Endothelial cell of umbilical vein (primary cell): ENCODE data around the gene CTNS. TPM values are rescaled to one million over a fixed set of nuclear protein-coding genes. Genes with fewer than 3 reads are reported as not detected.

ENCODE experiments used
- BruUV-seq: library from RNA; stranded (reverse); fragments of 400-500 nt; replicated peaks from 2 replicates; lab custom pipeline; 2021; lab: Mats Ljungman, UMichigan
- CTCF ChIA-PET: fragments of 300-600, 350-600 bp; sonication (Branson Sonifier 250); formaldehyde crosslinking; loops from one replicate; lab custom pipeline; 2021; ENCODE audit warnings: antibody characterized with exemption, inconsistent platforms; lab: Charles Lee
- POLR2A ChIA-PET: fragments of 300-600, 350-600 bp; sonication (Branson Sonifier 250); formaldehyde crosslinking; loops from one replicate; lab custom pipeline; 2021; ENCODE audit warnings: antibody characterized with exemption, inconsistent platforms; lab: Charles Lee
- DNase-seq: peaks from one replicate; pipeline ENCODE4 v3.0.0-alpha.2; 2011; ENCODE audit warnings: low read depth, low spot score
- FAIRE-seq: peaks from 2 replicates; lab custom pipeline; 2011; peaks lifted over from hg19 to GRCh38; lab: Jason Lieb, UNC
- H2AFZ ChIP-seq: 2 replicates; pipeline ENCODE4 v1.6.0; 2012; ENCODE audit warnings: low read depth, low read length, control low read depth, inconsistent platforms
- H3K27ac ChIP-seq: 2 replicates; pipeline ENCODE4 v1.5.1; 2011; ENCODE audit warnings: low read depth, mild to moderate bottlenecking, control low read depth, low read length, moderate library complexity; ENCODE audit not compliant: insufficient read depth
- H3K27me3 ChIP-seq, 2 experiments: 2 replicates each; pipeline versions ENCODE4 v1.6.0 to v1.6.1; 2011; ENCODE audit warnings: low read length in 2 of 2, mixed read lengths in 1 of 2; ENCODE audit not compliant: control insufficient read depth in 2 of 2, insufficient read depth in 2 of 2
- H3K36me3 ChIP-seq, 2 experiments: 2 replicates in 1 of 2; 3 replicates in 1 of 2; pipeline ENCODE4 v1.5.1; 2011; ENCODE audit warnings: low read length in 2 of 2, mild to moderate bottlenecking in 1 of 2, moderate library complexity in 1 of 2; ENCODE audit not compliant: control insufficient read depth in 2 of 2, insufficient read depth in 2 of 2; ENCODE audit errors: extremely low read depth in 1 of 2
- H3K4me1 ChIP-seq: 3 replicates; pipeline ENCODE4 v1.5.1; 2011; ENCODE audit warnings: mild to moderate bottlenecking, low read length; ENCODE audit not compliant: control insufficient read depth, insufficient read depth; ENCODE audit errors: extremely low read depth
- H3K4me2 ChIP-seq: 2 replicates; pipeline ENCODE4 v1.6.1; 2011; ENCODE audit warnings: low read length, control low read depth, mixed read lengths; ENCODE audit not compliant: insufficient read depth
- H3K4me3 ChIP-seq, 3 experiments: fragments of 200-600 bp in 1 of 3; sonication (generic), shearing (Covaris generic) in 1 of 3; replicated peaks in 1 of 3; 2 replicates each; pipeline ENCODE4 v1.5.1; 2011 to 2016; ENCODE audit warnings: control low read depth in 3 of 3, low read length in 3 of 3, mild to moderate bottlenecking in 2 of 3, inconsistent platforms in 1 of 3, low read depth in 1 of 3, moderate library complexity in 1 of 3; ENCODE audit not compliant: insufficient read depth in 1 of 3
- H3K79me2 ChIP-seq: 2 replicates; pipeline ENCODE4 v1.6.0; 2012; ENCODE audit warnings: low read length, inconsistent platforms; ENCODE audit not compliant: control insufficient read depth, insufficient read depth
- H3K9ac ChIP-seq: replicated peaks from 2 replicates; pipeline ENCODE3; 2011; ENCODE audit warnings: low read length, control low read depth; ENCODE audit not compliant: insufficient read depth; ENCODE audit errors: extremely low read depth
- H3K9me1 ChIP-seq: replicated peaks from 3 replicates; pipeline ENCODE4 v1.6.0; 2011; ENCODE audit warnings: mild to moderate bottlenecking, low read length; ENCODE audit not compliant: control insufficient read depth, insufficient read depth; ENCODE audit errors: extremely low read depth
- H3K9me3 ChIP-seq: replicated peaks from 2 replicates; pipeline ENCODE4 v1.5.1; 2012; ENCODE audit warnings: low read length, inconsistent platforms; ENCODE audit not compliant: control insufficient read depth, insufficient read depth
- H4K20me1 ChIP-seq: replicated peaks from 2 replicates; pipeline ENCODE3; 2011; ENCODE audit warnings: mild to moderate bottlenecking, low read length; ENCODE audit not compliant: control insufficient read depth, insufficient read depth; ENCODE audit errors: extremely low read depth
- EZH2 ChIP-seq: IDR thresholded peaks from 2 replicates; pipeline ENCODE4 v1.6.1; 2012; ENCODE audit warnings: borderline replicate concordance, low read depth, mild to moderate bottlenecking, moderate library complexity, low read length, inconsistent platforms; ENCODE audit not compliant: severe bottlenecking
- FOS ChIP-seq: IDR thresholded peaks from 2 replicates; pipeline ENCODE4 v1.6.1; 2011; ENCODE audit warnings: mild to moderate bottlenecking, low read length, moderate library complexity, borderline replicate concordance; ENCODE audit not compliant: insufficient read depth
- GATA2 ChIP-seq: IDR thresholded peaks from 2 replicates; pipeline ENCODE4 v1.7.0; 2011; ENCODE audit warnings: low read depth, mild to moderate bottlenecking, moderate library complexity, mixed read lengths, low read length; ENCODE audit not compliant: insufficient read length, insufficient read depth
- JUN ChIP-seq: IDR thresholded peaks from 2 replicates; pipeline ENCODE4 v1.6.1; 2011; ENCODE audit warnings: borderline replicate concordance, low read depth; ENCODE audit not compliant: insufficient read length, insufficient read depth
- MYC ChIP-seq: IDR thresholded peaks from one replicate; pipeline ENCODE4 v1.6.1; 2011; ENCODE audit warnings: mild to moderate bottlenecking, low read depth, low read length
- POLR2A ChIP-seq: IDR thresholded peaks from 2 replicates; pipeline ENCODE4 v1.6.1; 2012; ENCODE audit warnings: low read depth, mild to moderate bottlenecking, control low read depth, low read length
- POLR2AphosphoS5 ChIP-seq: IDR thresholded peaks from 2 replicates; pipeline ENCODE4 v1.6.1; 2012; ENCODE audit warnings: low read depth, mild to moderate bottlenecking, control low read depth, low read length, moderate library complexity; ENCODE audit not compliant: insufficient read depth
- dilution Hi-C: fragments of 300-500 bp; cut with MboI; formaldehyde crosslinking; loops from one replicate; pipeline ENCODE4 v1.15.0; 2019; ENCODE audit warnings: low sequenced_read_pairs; ENCODE audit not compliant: extremely low pct_ligation_motif_present
- intact Hi-C: fragments of 100-400 bp; cut with micrococcal nuclease; formaldehyde crosslinking; loops from one replicate; pipeline ENCODE4 v1.10.0; 2022
- polyA plus RNA-seq, 4 experiments: library from polyadenylated mRNA; depleted of rRNA in 3 of 4; stranded (reverse) in 3 of 4; unstranded in 1 of 4; fragments of >200 nt; gene quantifications; 2 replicates each; pipeline versions ENCODE4 v1.2.1 to v1.2.3, GENCODE V29; 2011 to 2012; ENCODE audit warnings: missing spikeins in 1 of 4
- total RNA-seq: library from RNA; stranded (reverse); gene quantifications from 2 replicates; pipeline ENCODE4 v1.2.3, GENCODE V29; 2021
- TF ChIP-seq, protein P1 (sequence below), 2 donors: IDR thresholded peaks; 1 replicate in 1 of 2; 2 replicates in 1 of 2; pipeline ENCODE4 v1.5.1; 2011; ENCODE audit warnings: low read length in 2 of 2, mild to moderate bottlenecking in 2 of 2, moderate library complexity in 2 of 2, control low read depth in 1 of 2, inconsistent platforms in 1 of 2, low read depth in 1 of 2; ENCODE audit not compliant: insufficient read depth in 1 of 2; ENCODE audit errors: extremely low read depth in 1 of 2
- TF ChIP-seq, protein P2 (sequence below): IDR thresholded peaks from 2 replicates; pipeline ENCODE4 v1.6.1; 2011; ENCODE audit not compliant: insufficient read depth, insufficient read length

The CTNS gene
- total and polyA plus RNA-seq, 2 donors (not counting 3 experiments of a cell fraction or from before 2014, with no cell fraction given), result 17.9 to 25.9 TPM

DNA sequence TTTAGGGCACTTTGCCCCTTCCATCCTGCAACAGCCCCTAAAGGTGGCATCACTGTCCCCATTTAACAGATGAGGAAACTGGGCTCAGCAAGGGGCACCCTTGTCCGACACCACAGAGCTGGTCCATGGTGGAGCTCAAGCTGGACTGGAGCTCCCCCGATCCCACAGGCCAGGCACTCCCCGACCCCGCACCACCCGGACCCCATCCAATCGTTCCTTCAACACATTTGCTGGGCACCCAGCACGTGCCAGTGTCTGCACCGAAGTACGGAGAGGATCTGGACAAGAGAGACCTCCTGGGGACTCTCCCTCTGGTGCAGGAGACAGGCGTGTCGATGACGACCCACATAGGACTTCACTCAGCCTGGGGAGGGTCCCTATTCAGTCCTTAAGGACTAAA is 45.5 kb downstream of the CTNS start:
- Histone ChIP-seq H3K27me3 (peaks cover 0 to 9% of the 10 kb centered on the region in 2 experiments), H3K36me3 (no peaks in the 10 kb centered on the region), H3K27ac (no peak overlapping the region), H3K9me3 (no peaks in the 10 kb centered on the region), H3K4me1 (no peaks in the 10 kb centered on the region), H3K79me2 (no peaks in the 10 kb centered on the region), H3K4me2 (no peak overlapping the region), H3K9ac (no peak overlapping the region), H3K9me1 (no peaks in the 10 kb centered on the region), H3K4me3 (no peak overlapping the region), H4K20me1 (no peaks in the 10 kb centered on the region), H2AFZ (no peak overlapping the region)
- no peak for TF ChIP-seq POLR2A
- no peak for TF ChIP-seq POLR2AphosphoS5
- no peak for TF ChIP-seq JUN
- TF ChIP-seq EZH2, result no peak
- no peak for TF ChIP-seq FOS
- TF ChIP-seq GATA2, result no peak
- TF ChIP-seq, protein P1, sequence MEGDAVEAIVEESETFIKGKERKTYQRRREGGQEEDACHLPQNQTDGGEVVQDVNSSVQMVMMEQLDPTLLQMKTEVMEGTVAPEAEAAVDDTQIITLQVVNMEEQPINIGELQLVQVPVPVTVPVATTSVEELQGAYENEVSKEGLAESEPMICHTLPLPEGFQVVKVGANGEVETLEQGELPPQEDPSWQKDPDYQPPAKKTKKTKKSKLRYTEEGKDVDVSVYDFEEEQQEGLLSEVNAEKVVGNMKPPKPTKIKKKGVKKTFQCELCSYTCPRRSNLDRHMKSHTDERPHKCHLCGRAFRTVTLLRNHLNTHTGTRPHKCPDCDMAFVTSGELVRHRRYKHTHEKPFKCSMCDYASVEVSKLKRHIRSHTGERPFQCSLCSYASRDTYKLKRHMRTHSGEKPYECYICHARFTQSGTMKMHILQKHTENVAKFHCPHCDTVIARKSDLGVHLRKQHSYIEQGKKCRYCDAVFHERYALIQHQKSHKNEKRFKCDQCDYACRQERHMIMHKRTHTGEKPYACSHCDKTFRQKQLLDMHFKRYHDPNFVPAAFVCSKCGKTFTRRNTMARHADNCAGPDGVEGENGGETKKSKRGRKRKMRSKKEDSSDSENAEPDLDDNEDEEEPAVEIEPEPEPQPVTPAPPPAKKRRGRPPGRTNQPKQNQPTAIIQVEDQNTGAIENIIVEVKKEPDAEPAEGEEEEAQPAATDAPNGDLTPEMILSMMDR (IDR thresholded peaks at IDR 0.05; ENCODE audit: extremely low read depth in 1 of 2, insufficient read depth in 1 of 2, low read depth in 1 of 2, low read length in 2 of 2), result no peak
- TF ChIP-seq, protein P2, sequence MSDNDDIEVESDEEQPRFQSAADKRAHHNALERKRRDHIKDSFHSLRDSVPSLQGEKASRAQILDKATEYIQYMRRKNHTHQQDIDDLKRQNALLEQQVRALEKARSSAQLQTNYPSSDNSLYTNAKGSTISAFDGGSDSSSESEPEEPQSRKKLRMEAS, result no peak
- TF ChIP-seq MYC, result no peak
- ChIA-PET POLR2A (no interaction called here), CTCF (interaction anchor here (0.7 to 1.8 kb wide), 21 partner anchors 8 to 634 kb away, joined by 3 to 22 read pairs (median 4); partner anchors contain the start of genes HASPIN and P2RX5)
- DNase-seq (no peak), FAIRE-seq (no peak)
- dilution Hi-C loops (no loop called here), intact Hi-C loops (loop anchor here (2.0 kb wide), 2 partner anchors 41 to 145 kb away; partner anchors contain the start of gene HASPIN)
- BruUV-seq, result no TSS peak
